SK-N-SH treated with all-trans-retinoic acid at 6 μM for 48 hours (cell line): ENCODE results near the gene PEAK3.

Source experiments
- ATAC-seq: fragments of 200-7000 bp; cut with Tn5 transposase; 3 replicates; pipeline ENCODE4 v1.9.1; 2020; ENCODE audit warnings: mild to moderate bottlenecking, moderate library complexity
- ARNTL ChIP-seq: fragments of 450-650 bp; formaldehyde crosslinking; IDR thresholded peaks from 2 replicates; pipeline ENCODE4 v1.5.0; 2020; ENCODE audit warnings: low read depth, mild to moderate bottlenecking, moderate library complexity, borderline replicate concordance
- CREB5 ChIP-seq: fragments of 250-450 bp; sonication (Bioruptor Pico); IDR thresholded peaks from 2 replicates; pipeline ENCODE4 v1.5.1; 2020; ENCODE audit warnings: low read depth, mild to moderate bottlenecking, moderate library complexity
- CSRNP3 ChIP-seq: fragments of 250-450 bp; sonication (Bioruptor Pico); IDR thresholded peaks from 2 replicates; pipeline ENCODE4 v1.5.1; 2021; ENCODE audit warnings: mild to moderate bottlenecking, moderate library complexity
- GLIS3 ChIP-seq: fragments of 250-450 bp; sonication (Bioruptor Pico); IDR thresholded peaks from 2 replicates; pipeline ENCODE4 v1.5.0; 2020; ENCODE audit warnings: mild to moderate bottlenecking, moderate library complexity
- ISL1 ChIP-seq: fragments of 250-450 bp; sonication (Bioruptor Pico); IDR thresholded peaks from 2 replicates; pipeline ENCODE4 v2.1.2; 2022; ENCODE audit warnings: mild to moderate bottlenecking, moderate library complexity
- OSR1 ChIP-seq: fragments of 250-450 bp; sonication (Bioruptor Pico); IDR thresholded peaks from 2 replicates; pipeline ENCODE4 v1.8.0; 2022; ENCODE audit warnings: moderate library complexity, mild to moderate bottlenecking, inconsistent platforms
- PATZ1 ChIP-seq: fragments of 250-450 bp; sonication (Bioruptor Pico); IDR thresholded peaks from 2 replicates; pipeline ENCODE4 v1.8.0; 2020; ENCODE audit warnings: mild to moderate bottlenecking, moderate library complexity, borderline replicate concordance
- POU6F1 ChIP-seq: fragments of 250-450 bp; sonication (Bioruptor Pico); IDR thresholded peaks from 2 replicates; pipeline ENCODE4 v1.8.0; 2021; ENCODE audit warnings: low read depth, mild to moderate bottlenecking, moderate library complexity, borderline replicate concordance
- PPARA ChIP-seq: fragments of 250-450 bp; sonication (Bioruptor Pico); IDR thresholded peaks from 2 replicates; pipeline ENCODE4 v1.5.0; 2020; ENCODE audit warnings: mild to moderate bottlenecking, borderline replicate concordance
- SNAI2 ChIP-seq: fragments of 250-450 bp; sonication (Bioruptor Pico); IDR thresholded peaks from 2 replicates; pipeline ENCODE4 v1.5.0; 2020; ENCODE audit warnings: mild to moderate bottlenecking, moderate library complexity
- TCF4 ChIP-seq: fragments of 250-450 bp; sonication (Bioruptor Pico); IDR thresholded peaks from 2 replicates; pipeline ENCODE4 v1.8.0; 2021; ENCODE audit warnings: mild to moderate bottlenecking, moderate library complexity, borderline replicate concordance
- TOX ChIP-seq: fragments of 250-450 bp; sonication (Bioruptor Pico); IDR thresholded peaks from 2 replicates; pipeline ENCODE4 v1.8.0; 2021; ENCODE audit warnings: mild to moderate bottlenecking, moderate library complexity, borderline replicate concordance
- TSHZ2 ChIP-seq: fragments of 250-450 bp; sonication (Bioruptor Pico); IDR thresholded peaks from 2 replicates; pipeline ENCODE4 v1.5.0; 2020; ENCODE audit warnings: mild to moderate bottlenecking, moderate library complexity
- ZC3H10 ChIP-seq: fragments of 250-450 bp; sonication (Bioruptor Pico); IDR thresholded peaks from 2 replicates; pipeline ENCODE4 v1.5.1; 2021; ENCODE audit warnings: mild to moderate bottlenecking, moderate library complexity
- ZFP3 ChIP-seq: fragments of 250-450 bp; sonication (Bioruptor Pico); IDR thresholded peaks from 2 replicates; pipeline ENCODE4 v1.5.0; 2020; ENCODE audit warnings: mild to moderate bottlenecking, moderate library complexity
- ZFP30 ChIP-seq: fragments of 450-650 bp; formaldehyde crosslinking; IDR thresholded peaks from 2 replicates; pipeline ENCODE4 v1.5.0; 2022; ENCODE audit warnings: mild to moderate bottlenecking, moderate library complexity
- ZNF565 ChIP-seq: fragments of 450-650 bp; formaldehyde crosslinking; conservative IDR thresholded peaks from 2 replicates; pipeline ENCODE4 v1.5.0; 2020; ENCODE audit warnings: low read depth, mild to moderate bottlenecking, moderate library complexity
- ZNF70 ChIP-seq: fragments of 450-650 bp; formaldehyde crosslinking; IDR thresholded peaks from 2 replicates; pipeline ENCODE4 v1.5.0; 2020; ENCODE audit warnings: mild to moderate bottlenecking, moderate library complexity

The PEAK3 gene

DNA sequence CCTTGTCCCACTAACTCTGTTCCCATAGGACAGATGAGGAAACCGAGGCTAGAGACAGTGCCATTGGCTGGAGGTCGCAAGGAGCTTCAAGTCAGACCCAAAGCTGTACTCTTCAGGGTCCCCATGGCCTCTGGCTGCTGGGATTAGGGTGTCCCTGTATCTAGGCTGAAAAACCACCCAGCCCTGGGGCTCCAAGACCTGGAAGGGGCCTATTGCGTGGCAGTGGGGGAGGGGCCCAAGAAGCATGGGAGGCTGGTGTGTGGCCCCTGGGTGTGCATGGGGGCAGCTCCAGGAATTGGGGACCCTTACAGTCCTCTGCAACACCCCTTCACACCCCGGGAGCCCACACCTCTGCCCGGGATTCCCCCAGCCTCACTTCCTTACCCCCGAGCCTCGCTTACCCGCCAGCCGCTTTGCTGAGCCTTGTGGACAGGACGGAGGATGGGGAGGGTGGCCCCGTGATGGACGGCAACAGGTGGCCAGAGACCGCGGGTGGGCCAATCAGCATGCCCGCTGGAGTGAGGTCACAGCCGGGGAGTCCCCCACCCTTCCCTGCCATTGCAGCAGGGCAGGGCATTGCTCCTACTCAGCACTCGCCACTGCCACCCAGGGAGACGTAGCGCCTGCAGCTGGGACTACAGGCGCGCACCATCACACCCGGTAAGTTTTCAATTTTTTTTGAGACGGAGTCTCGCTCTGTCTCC, 25.8 kb downstream of the PEAK3 start, which contains the start of gene JSRP1 (continued):
- TF ChIP-seq PATZ1 (CRISPR knock-in tag): no peak
- TF ChIP-seq ZNF70 (CRISPR knock-in tag): no peak
- TF ChIP-seq TOX: no peak
- TF ChIP-seq SNAI2: no peak
- no peak for TF ChIP-seq TCF4 (CRISPR knock-in tag)
- TF ChIP-seq, all 23 proteins: peak for 0

DNA sequence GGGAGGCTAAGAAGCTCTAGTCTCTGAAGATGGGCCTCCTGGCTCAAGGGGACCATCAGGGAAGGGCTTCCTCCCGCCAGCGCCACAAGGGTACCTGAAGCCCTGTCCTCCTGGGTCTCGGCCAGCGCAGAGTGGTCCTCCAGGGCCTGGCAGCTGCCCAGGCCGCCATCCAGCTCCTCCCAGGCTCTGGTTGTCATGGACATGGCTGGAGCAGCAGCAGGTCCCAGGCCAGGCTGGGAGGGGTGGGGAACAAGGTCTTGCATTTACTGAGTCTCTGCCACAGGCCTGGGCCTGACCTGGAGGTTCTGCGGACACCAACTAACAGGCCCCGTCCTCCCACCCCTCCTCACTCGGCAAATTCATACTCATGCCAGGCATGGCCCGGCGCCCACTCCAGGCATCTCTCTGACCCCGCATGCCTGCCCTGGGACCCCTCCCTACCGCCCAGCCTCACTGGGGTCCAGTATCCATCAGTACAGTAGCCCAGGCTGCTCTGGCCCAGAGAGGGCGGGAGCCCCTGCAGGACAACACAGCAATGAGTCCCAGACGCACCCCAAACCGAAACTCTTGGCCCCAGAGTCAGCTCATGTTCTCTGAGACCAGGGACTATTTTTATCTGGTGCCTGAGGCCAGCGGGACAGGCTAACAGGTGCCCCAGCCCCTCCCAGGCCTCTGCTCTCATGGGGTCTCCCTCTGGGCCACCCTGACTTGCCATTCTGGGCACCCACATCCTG, 26.7 kb downstream of the PEAK3 start:
- ATAC-seq: no peak

DNA sequence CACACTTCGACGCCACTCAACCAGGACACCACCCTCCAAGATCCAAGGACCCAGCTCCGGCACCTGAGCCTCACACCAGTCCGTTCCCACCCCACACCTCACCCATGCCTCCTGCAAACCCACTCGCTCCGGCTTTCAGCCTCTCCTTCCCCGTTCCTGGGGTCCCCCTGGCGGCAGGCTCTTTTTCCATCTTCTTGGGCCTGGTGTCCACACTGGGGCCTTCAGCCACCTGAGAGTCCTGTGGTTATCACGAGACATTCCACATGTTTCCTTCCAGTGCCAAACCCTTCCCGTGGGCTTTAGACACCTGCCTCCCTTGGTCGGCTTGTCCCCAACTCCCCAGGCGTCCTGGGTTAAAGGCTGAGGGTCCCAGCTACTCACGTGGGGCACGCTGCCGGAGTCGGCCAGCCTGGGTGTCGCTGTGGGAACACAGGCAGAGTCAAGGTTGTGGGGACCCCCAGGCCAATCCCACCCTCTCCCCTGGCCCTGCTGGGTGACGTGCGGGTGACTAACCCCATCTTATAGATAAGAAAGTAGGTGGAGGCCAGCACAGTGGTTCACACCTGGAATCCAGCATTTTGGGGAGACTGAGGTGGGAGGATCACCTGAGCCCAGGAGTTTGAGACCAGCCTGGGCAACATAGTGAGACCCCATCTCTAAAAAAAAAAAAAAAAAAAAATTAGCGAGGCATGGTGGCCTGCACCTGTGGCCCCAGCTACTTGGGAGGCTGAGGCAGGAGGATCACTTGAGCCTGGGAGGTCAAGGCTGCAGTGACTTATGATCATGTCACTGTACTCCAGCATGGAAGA, 27.7 kb downstream of the PEAK3 start:
- TF ChIP-seq ZNF565 (CRISPR knock-in tag) (no peak), SNAI2 (no peak)
- TF ChIP-seq, all 23 proteins: peak for 0
- no peak for ATAC-seq

More for the DNA sequence above, 26.7 kb downstream of the PEAK3 start:
- no peak for TF ChIP-seq OSR1 (CRISPR knock-in tag)
- TF ChIP-seq TCF4 (CRISPR knock-in tag): no peak
- TF ChIP-seq SNAI2: no peak
- no peak for TF ChIP-seq TSHZ2 (CRISPR knock-in tag)

GRCh38 chr19:2253106-2254063, 28.6 kb downstream of the PEAK3 start:
- no peak for ATAC-seq
- TF ChIP-seq ZFP30: no peak
- no peak for TF ChIP-seq PPARA (CRISPR knock-in tag)
- TF ChIP-seq ZFP3 (CRISPR knock-in tag): no peak
- no peak for TF ChIP-seq GLIS3 (CRISPR knock-in tag)
- no peak for TF ChIP-seq ZC3H10 (CRISPR knock-in tag)
- TF ChIP-seq CREB5 (CRISPR knock-in tag): no peak

GRCh38 chr19:2252797-2253105, 29.2 kb downstream of the PEAK3 start:
- ATAC-seq: no peak
- TF ChIP-seq TCF4 (CRISPR knock-in tag) (no peak), PATZ1 (CRISPR knock-in tag) (no peak), SNAI2 (no peak), GLIS3 (CRISPR knock-in tag) (no peak), CSRNP3 (CRISPR knock-in tag) (no peak), ZNF70 (CRISPR knock-in tag) (no peak), ISL1 (CRISPR knock-in tag) (no peak), OSR1 (CRISPR knock-in tag) (no peak), POU6F1 (CRISPR knock-in tag) (no peak), ARNTL (CRISPR knock-in tag) (no peak)
